ENCODE data around the gene LHFPL6. TPM values are rescaled to one million over a fixed set of nuclear protein-coding genes. Genes with fewer than 3 reads are reported as not detected.

LHFPL6 gene
- total RNA-seq, 1 experiment from 2014 or later = 2.5 TPM

DNA sequence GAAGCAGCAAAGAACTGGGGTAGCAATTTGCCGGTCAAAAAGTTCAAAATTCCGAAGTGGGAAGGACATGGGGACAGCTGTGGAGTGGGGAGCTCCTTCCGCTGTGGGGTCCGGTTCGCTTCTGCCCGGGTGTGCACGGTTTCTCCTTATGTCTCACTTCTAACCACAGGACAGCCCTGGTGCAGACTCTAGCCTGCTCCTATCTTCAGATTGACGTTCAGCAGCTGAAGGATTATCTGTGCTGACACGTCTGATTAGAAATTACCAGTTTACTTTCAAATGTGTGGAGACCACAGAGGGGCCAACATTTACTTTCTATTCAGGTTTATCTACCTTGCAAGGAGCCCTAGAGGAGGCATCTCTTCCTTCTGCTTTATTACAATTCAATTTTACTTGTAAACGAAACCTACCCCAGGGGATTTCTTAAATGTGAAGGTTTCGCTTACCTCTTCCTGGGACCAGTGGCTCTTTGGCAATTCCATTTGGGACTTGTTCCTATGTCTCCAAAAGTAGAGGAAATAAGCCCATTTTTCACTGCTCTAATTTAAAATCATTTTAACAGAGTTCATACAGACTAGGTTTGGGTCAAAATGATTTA lies 27.3 kb downstream of the LHFPL6 start:
- H3K9me3 ChIP-seq (ENCODE audit: insufficient read depth, low read depth) = no peaks in the 10 kb centered on the region
- H3K27me3 ChIP-seq (ENCODE audit: insufficient read depth, low read depth) = no peaks in the 10 kb centered on the region
- H3K4me1 ChIP-seq (replicated peaks; ENCODE audit: insufficient read depth) = no peaks in the 10 kb centered on the region
- H3F3A ChIP-seq (ENCODE audit: insufficient read depth, low read depth) = no peaks in the 10 kb centered on the region
- ChIA-PET CTCF (no interaction called here), POLR2A (ENCODE audit: unreplicated experiment) (no interaction called here)
- 0 out of 2 replicates have a peak overlapping the region, but pooled peaks have one; percentile 43 for H2AFZ ChIP-seq
- H3K27ac ChIP-seq = no peak overlapping the region
- no peak overlapping the region for H3K4me2 ChIP-seq
- TF ChIP-seq EZH2 (IDR thresholded peaks at IDR 0.05; ENCODE audit: low read depth) = no peak
- TF ChIP-seq, protein P1, sequence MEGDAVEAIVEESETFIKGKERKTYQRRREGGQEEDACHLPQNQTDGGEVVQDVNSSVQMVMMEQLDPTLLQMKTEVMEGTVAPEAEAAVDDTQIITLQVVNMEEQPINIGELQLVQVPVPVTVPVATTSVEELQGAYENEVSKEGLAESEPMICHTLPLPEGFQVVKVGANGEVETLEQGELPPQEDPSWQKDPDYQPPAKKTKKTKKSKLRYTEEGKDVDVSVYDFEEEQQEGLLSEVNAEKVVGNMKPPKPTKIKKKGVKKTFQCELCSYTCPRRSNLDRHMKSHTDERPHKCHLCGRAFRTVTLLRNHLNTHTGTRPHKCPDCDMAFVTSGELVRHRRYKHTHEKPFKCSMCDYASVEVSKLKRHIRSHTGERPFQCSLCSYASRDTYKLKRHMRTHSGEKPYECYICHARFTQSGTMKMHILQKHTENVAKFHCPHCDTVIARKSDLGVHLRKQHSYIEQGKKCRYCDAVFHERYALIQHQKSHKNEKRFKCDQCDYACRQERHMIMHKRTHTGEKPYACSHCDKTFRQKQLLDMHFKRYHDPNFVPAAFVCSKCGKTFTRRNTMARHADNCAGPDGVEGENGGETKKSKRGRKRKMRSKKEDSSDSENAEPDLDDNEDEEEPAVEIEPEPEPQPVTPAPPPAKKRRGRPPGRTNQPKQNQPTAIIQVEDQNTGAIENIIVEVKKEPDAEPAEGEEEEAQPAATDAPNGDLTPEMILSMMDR (conservative IDR thresholded peaks at IDR 0.05) = no peak
- no peak for DNase-seq
- H3K4me3 ChIP-seq = no peak overlapping the region
- intact Hi-C loops (cut with micrococcal nuclease; ENCODE audit: unreplicated experiment) = no loop called here
- H3K36me3 ChIP-seq (ENCODE audit: low read depth) = no peaks in the 10 kb centered on the region
- no peaks in the 10 kb centered on the region for H4K20me1 ChIP-seq (ENCODE audit: insufficient read depth)
- H3K9me2 ChIP-seq (ENCODE audit: insufficient read depth) = no peaks in the 10 kb centered on the region
- no TSS peak for BruUV-seq (replicated peaks)
- no peaks in the 10 kb centered on the region for H3K79me2 ChIP-seq (ENCODE audit: low read depth)

DNA sequence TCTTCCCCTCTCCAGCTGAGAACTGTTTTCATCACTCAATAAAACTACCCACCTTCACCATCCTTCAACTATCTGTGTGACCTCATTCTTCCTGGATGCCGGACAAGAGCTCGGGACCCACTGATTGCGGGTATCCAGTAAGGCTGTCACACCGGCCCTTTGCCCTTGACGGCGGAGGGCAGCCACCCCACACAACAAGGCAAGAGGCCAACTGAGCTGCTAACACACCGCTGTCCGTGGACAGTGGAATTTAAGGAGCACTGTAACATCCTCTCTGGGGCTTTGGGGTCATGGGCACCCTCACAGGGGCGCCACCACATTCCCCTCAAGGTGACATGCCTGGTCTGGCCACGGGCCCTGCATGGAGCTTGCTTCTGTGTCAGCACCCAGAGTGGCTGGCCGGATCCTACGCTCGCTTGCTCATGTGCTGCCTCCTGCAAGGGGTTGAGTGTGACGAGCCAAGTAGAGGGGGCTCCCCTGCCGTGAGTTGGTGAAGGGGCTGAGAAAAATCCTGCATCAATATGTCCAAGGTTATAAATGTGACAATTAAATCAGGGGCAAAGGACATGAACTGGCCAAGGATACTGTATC lies 31.4 kb downstream of the LHFPL6 start:
- DNase-seq = no peak
- Histone ChIP-seq H3K79me2 (ENCODE audit: low read depth) (no peaks in the 10 kb centered on the region), H3K4me1 (replicated peaks; ENCODE audit: insufficient read depth) (no peaks in the 10 kb centered on the region), H3K36me3 (ENCODE audit: low read depth) (no peaks in the 10 kb centered on the region), H3K9me3 (ENCODE audit: insufficient read depth, low read depth) (no peaks in the 10 kb centered on the region), H3K27me3 (ENCODE audit: insufficient read depth, low read depth) (no peaks in the 10 kb centered on the region), H3F3A (ENCODE audit: insufficient read depth, low read depth) (no peaks in the 10 kb centered on the region; the same call in none of the 2 replicates), H3K4me3 (no peak overlapping the region), H4K20me1 (ENCODE audit: insufficient read depth) (no peaks in the 10 kb centered on the region), H3K4me2 (no peak overlapping the region), H3K27ac (no peak overlapping the region), H3K9me2 (ENCODE audit: insufficient read depth) (no peaks in the 10 kb centered on the region), H2AFZ (no peak overlapping the region)
- POLR2A ChIA-PET (ENCODE audit: unreplicated experiment) = no interaction called here
- no peak for TF ChIP-seq EZH2 (IDR thresholded peaks at IDR 0.05; ENCODE audit: low read depth)
- TF ChIP-seq, protein P1 (conservative IDR thresholded peaks at IDR 0.05) = no peak
- CTCF ChIA-PET = no interaction called here
- no TSS peak for BruUV-seq (replicated peaks)
- intact Hi-C loops (cut with micrococcal nuclease; ENCODE audit: unreplicated experiment) = no loop called here

DNA sequence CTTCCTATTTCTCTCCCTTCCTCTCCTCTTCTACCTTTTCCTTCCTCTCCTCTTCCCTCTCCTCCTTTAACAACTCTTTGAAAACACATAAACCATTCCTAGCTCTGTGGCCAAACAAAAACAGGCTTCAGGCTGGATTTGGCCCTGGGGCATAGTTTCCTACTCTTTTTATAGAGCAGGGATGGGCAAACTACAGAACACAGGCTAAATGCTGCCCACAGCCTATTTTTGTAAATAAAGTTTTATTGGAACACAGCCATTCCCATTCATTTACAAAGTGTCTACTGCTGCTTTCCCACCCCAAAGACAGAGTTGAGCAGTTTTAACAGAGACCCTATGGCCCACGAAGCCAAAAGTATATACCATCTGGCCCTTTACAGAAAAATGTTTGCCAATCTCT lies 35.4 kb downstream of the LHFPL6 start:
- peaks cover 18% of the 10 kb centered on the region for H3F3A ChIP-seq (ENCODE audit: insufficient read depth, low read depth)
- no peaks in the 10 kb centered on the region for H3K27me3 ChIP-seq (ENCODE audit: insufficient read depth, low read depth)
- peaks cover 23% of the 10 kb centered on the region for H3K4me1 ChIP-seq (replicated peaks; ENCODE audit: insufficient read depth)
- no peaks in the 10 kb centered on the region for H3K9me3 ChIP-seq (ENCODE audit: insufficient read depth, low read depth)
- intact Hi-C loops (cut with micrococcal nuclease; ENCODE audit: unreplicated experiment) = loop anchor here (5.0 kb wide), 1 partner anchor 40 kb away; no protein-coding TSS in a partner anchor
- no peak overlapping the region for H2AFZ ChIP-seq
- ChIA-PET POLR2A (ENCODE audit: unreplicated experiment) (no interaction called here), CTCF (no interaction called here)
- no peaks in the 10 kb centered on the region for H3K9me2 ChIP-seq (ENCODE audit: insufficient read depth)
- H3K4me3 ChIP-seq = no peak overlapping the region
- H3K27ac ChIP-seq = no peak overlapping the region
- H3K79me2 ChIP-seq (ENCODE audit: low read depth) = no peaks in the 10 kb centered on the region
- no peaks in the 10 kb centered on the region for H3K36me3 ChIP-seq (ENCODE audit: low read depth)
- BruUV-seq (replicated peaks) = no TSS peak
- no peaks in the 10 kb centered on the region for H4K20me1 ChIP-seq (ENCODE audit: insufficient read depth)
- H3K4me2 ChIP-seq = no peak overlapping the region
- no peak for TF ChIP-seq EZH2 (IDR thresholded peaks at IDR 0.05; ENCODE audit: low read depth)
- TF ChIP-seq, protein P1 (conservative IDR thresholded peaks at IDR 0.05) = no peak
- DNase-seq = no peak

Measured in PC-9 (cell line).